ENCODE results near the gene COL1A1.

GRCh38 chr17:50181144-50181543 is 20.3 kb downstream of the COL1A1 start:
- TF ChIP-seq CTCF (IDR thresholded peaks at IDR 0.05; ENCODE audit: borderline replicate concordance, extremely low read depth, low read length, poor library complexity, severe bottlenecking) (no peak), EZH2 (IDR thresholded peaks at IDR 0.05; ENCODE audit: borderline replicate concordance, low read depth, low read length, severe bottlenecking) (no peak)

Measured in DND-41 (cell line).